ENCODE data around the gene PLXNB3.

PLXNB3 gene

DNA sequence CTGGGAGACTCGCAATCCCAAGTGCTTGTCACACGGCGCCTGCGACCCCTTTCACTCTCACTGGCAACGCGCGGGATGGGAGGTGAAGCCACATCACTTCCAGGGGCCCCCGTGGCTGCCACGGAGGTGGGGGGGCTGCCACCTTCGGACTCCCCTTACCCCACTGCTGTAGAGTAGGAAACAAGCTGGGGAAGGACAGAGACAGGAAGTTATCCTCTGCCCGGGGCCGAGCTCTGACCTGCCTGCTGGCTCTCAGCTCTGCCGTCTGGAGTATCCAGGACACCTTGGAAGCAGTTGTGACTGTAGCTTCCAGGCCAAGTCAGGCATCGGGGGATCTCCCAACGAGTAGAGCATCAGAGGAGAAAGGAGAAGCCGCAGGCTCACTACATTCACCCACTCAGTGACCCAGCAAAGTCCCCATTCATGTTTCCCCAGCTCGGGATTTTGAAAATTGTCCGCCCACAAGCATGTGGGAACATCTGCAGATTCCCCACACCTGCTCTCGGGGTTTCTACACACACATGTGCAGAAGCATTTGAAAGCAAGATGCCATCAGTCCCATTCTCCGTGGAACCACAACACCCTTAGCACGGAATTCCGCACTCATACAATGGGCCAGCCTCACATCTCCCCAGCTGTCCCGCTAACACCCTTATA is 55.5 kb downstream of the PLXNB3 start:
- no peak for DNase-seq

DNA sequence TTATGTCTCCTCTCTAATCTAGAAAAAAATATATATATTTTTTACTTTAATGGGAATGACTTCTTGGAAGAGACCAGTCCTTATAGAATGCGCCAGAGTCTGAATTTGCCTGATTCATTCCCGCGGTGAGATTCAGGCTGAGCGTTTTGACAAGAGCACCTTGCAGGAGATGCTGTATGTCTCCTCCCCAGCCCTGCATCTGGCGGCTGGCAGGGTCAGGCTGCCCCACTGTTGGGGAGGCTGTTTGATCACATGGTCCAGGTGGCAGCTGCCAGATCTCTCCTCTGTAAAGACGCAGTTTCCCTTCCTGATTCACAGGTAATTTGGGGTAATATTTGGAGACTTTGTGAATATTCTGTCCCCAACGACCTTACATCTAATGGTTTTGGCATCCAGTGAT is 56.6 kb downstream of the PLXNB3 start:
- DNase-seq, result no peak

- DNase-seq, result no peak
These were observed 57.0 kb downstream of the PLXNB3 start for GRCh38 chrX:153821066-153821465.

DNA sequence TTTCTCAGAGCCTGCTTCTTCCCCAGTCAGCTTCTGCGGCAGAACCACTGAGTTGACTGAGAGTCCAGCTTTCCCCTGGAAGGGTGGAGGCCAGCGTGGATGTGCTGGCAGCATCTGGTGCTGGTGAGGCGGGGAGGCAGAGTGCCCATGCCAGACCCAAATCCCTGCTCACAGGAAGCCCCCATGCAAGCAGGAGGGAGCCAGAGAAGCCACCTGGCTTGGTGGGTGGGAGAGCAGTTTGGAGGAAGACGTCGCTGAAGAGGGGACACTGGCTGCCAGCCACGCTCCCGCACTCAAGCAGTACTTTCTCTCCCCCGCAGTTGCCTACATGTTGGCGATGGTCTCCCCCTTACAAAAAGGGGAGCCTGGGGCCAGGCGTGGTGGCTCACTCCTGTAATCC is 60.3 kb downstream of the PLXNB3 start:
- no peak for DNase-seq

DNA sequence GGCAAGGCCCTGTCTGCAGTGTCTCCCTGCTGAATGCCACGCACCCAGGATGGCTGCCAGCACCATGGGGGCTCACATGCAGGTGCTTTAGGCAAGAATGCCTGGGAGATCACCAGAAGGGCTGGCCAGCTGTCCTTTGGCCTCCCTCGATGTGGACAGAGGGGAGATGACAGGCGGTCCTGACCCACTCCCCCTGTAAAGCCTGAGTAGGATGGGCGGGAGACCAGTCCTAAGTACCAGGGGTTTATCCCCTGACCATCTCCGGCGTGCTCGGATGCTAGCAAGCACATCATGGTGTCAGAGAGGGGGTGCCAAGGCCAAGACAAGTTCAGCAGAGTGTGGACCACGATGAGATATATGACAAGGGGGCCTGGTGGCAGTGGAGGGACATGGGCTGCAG is 61.0 kb downstream of the PLXNB3 start:
- DNase-seq, result no peak
